Inflammatory macrophage treated with lipopolysaccharide for 1 hour (primary cell): ENCODE results near the gene SYNE3.
A peak's percentile ranks its signal among the peaks of the same experiment; 100 is the strongest.

Experiments used
- DNase-seq, 2 donors: peaks; one replicate each; pipeline ENCODE4 v3.0.0-alpha.2; 2020 to 2022

The SYNE3 gene

DNA sequence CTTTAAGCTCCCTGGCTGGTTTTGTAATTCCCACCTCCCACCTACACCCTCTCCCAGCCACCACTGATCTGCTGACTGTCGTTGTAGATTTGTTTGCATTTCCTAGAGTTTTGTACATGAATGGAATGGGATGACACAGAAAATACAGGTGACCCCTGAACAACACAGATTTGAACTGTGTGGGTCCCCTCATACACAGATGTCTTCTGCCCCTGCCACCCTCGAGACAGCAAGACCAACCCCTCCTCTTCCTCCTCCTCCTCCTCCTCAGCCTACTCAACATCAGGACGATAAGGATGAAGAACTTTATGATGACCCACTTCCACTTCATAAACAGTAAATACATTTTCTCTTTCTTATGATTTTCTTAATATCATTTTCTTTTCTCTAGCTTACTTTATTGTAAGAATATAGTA is 28.8 kb downstream of the SYNE3 start:
- DNase-seq, result no peak

GRCh38 chr14:95486875-95487668 is 29.4 kb downstream of the SYNE3 start:
- DNase-seq, result no peak

DNA sequence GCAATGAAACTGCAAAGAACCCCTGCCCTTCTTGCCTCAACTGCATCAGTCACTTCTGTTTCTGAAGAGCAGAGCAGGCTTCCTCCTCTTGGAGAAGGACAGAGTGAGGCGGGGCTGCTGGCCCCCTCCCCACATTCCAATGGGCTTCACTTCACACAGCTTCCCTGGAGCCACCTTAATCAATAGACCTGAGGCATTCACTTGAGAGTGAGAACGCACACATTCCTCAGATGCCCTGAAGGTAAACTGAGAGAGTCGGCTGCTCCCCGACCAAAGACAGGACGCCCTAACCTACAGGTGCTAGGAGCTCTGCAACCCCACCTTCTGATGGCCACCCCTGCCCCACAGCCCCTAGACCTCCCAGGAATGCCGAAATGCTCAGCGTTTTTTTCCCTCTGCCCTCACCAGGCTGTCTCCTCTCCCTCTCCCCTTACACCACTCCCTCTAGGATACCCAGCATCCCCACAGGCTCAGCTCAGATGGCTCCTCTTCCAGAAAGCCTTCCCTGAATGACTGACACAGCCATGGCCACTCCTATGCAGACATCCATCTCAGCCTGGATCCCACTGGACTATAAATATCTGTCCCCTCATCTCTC is 31.1 kb downstream of the SYNE3 start:
- no peak for DNase-seq

- DNase-seq, result no peak
Observed at GRCh38 chr14:95484296-95484695, 32.2 kb downstream of the SYNE3 start.

DNA sequence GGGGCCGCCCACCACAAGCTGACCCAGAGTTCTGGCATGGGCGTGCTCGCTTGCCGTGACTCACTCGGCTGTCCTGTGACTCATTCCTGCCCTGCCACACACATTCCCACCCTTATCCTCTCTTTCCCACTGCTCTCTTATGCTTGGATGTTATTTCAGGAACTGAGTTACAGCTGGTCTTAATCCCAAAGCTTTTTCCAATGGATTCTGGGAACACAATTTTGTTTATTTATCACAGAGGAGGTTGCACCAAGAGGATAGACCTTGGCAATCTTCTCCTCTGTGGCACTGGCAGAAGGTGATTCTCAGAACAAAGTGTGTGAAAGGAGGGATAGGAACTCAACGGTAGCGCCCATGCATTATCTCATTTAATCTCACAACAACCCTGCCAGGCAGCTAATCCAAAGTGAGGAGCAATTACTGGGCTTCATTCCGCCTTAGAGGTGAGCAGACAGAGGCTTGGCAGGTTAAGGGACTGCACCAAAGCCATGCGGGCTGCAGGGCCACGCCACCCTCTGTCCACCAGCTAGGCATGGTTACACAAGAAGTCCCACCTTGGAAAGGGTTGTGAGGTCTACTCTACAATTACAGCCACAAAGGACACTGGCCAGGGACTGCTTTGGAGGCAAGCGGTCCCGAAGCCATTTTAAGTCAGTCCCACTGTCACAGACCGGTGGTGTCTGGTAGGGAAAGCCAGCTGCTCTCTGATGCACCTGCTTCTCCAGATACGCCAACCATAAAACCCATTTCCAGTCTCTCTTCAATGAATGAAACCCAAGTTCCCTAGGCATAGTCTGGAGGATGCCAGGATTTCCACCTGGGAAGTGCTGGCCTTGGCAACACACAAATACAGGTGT is 32.9 kb downstream of the SYNE3 start:
- peak; percentile 54 to 65 for DNase-seq

- no peak for DNase-seq
Observed at GRCh38 chr14:95482627-95483308, 33.7 kb downstream of the SYNE3 start.

GRCh38 chr14:95481391-95482022 is 34.9 kb downstream of the SYNE3 start:
- no peak for DNase-seq

GRCh38 chr14:95480887-95481226 is 35.6 kb downstream of the SYNE3 start:
- no peak for DNase-seq

DNA sequence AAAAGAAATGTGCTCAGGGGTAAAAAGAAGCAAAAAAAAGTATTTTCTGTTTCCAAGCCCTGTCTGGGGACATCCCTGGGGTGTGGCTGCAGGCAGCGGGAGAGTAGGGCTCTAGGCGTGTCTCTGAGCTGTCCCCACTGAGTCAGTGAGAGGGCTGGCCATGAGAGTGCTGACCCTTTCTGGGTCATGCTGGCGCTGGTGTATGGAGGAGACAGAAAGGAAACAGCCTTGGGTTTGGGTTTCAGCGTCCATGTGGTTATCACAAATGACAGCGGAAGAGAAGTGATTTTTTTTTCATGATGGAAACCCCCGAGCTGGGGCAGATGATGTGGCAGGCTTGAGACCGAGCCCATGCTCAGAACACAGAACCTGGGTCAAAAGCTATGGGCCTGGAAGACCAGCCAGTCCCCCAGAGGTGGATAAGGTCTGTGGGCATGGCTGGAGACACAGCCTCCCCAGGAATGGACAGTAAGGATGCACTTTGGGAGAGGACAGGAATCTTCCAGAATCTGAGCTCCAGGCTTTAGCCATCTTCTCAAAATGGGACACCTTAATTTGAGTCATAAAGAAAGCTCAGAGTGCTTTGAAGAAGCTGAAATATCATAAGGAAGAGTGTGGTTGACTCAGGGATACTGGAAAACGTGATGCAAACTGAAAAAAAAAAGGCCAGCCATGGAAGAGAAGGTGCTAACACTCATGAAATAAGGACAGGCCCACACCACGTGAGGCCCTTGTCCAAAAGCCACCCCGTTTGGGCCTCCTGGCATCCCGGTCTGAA is 36.2 kb downstream of the SYNE3 start:
- DNase-seq, result peak; percentile 69 to 78

DNA sequence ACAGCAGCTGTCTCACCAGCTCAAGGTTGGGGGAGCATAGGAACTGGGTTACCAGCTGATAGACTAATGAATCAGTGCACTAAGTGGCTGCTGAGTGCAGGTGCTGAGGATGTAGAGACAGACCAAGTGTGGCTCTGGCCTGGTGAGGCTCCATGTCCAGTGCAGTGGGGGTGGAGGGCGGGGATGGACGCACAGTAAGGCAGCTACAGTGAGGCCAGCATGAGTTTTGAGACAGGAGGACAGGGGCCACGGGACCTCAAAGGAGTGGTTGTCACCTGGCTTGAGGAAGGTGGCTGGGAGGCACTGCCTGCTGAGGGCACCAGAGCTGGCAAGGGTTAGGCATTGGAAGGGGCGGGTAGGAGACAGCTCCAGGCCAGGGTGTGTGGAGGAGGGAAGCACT is 37.0 kb downstream of the SYNE3 start:
- DNase-seq, result no peak

DNA sequence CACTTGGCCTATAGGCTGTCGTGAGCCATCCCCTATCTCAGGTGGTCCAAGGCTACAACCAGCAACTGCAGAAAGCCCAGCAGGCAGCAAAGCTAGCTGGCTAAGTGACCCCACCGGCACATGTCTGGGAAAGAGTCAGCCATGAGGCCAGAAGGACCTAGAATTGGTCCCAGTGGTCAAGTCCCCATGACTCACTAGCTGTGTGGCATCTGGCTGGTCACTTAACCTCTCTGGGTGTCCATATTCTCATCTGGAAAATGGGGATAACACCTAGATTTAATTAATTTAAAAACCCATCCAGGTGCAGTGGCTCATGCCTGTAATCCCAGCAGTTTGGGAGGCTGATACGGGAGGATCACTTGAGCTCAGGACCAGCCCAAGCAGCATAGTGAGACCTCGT is 37.6 kb downstream of the SYNE3 start:
- DNase-seq, result no peak

DNA sequence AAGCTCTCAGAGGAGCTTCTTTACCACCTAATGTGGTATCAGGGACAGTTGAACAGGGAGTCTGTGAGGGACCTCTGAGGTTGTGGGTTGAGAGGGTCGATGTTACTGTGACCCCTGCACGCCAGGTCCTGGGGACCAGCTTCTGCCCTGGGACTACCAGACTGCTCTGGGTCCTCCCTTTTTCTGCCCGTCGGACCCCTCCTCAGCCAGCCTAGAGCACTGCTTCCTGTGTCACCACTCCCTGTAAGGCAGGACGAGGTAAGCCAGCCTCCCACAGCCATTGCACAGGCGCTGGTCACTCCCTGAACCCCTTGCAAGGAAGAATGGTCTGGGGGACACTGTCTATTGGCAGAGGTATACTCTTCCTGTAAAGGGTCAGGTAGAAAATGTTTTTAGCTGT is 38.1 kb downstream of the SYNE3 start:
- no peak for DNase-seq

DNA sequence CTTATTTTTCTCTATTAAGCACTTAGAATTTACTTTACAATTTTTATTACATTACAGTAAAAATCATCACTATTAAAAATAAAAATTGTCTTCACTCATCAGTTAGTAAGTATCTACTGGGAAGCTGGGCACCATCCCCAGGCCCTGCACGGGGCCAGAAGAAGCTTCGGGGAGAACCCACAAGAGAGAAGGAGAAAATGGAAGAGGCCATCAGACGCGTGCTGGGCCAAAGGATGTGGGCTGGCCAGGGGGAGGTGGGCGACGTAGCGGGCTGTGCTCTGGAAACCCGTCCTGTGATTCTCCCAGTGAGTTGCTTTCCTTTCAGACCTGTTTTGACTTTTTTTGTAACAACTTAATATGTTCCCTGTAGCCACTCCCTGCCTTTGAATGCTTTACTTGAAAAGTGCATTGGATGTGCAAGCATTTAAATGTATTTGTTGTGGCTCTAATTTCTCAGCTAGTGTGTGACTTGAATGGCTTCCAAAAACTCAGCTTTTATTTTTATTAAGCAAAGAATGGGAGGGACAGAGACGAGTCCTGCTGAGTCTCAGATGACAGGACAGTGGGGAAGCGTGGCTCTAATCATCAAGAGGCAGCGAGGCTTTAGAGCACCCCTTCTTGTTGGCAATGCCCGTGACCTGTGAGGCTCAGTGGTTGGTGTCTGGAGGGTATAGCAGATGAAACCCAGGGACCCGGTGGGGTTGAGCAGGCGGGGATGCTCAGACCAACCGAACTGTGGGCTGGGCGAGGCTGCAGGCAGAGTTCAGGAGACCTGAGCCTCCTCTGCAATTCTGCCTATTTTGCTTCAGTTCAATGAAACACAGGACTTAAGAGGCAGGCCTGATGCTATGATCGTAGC is 38.8 kb downstream of the SYNE3 start:
- DNase-seq, result no peak

DNA sequence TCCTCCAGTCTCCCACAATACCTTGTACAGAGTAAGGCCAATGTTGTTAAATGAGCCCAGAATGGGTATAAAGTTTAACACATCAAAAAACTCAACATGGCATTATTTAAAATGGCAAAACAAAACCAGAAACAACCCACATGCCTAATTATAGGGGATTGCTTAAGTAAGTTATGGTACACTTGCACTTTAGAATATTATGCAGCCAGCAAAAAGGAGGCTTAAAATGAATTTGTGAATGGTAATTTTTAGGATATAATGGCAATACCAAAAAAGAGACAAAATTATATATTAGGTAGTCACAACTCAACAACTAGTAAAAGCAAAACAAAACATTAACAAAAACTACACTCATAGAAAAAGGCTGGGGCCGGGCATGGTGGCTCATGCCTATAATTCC is 39.7 kb downstream of the SYNE3 start:
- no peak for DNase-seq

- DNase-seq, result no peak
Observed at GRCh38 chr14:95475540-95476240, 40.8 kb downstream of the SYNE3 start.

DNA sequence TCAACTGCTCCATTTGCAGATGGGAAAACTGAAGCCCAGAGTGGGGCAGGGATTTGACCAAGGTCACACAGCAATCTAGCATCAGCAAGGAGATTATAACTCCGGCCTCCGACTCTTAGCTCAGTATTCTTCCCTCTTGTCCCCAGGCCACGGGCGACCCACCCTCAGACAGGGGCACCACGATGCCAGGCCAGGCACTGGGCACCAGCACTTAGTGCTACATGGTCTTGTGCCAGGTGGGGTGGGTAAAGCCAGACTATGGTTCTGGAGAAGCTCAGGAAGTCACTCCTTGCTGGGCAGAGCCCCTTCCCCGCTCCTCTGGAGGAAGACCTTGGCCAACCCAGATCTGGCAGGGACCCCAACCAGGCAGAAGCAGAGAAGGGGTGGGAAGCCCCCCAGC is 41.5 kb downstream of the SYNE3 start:
- DNase-seq, result no peak

DNA sequence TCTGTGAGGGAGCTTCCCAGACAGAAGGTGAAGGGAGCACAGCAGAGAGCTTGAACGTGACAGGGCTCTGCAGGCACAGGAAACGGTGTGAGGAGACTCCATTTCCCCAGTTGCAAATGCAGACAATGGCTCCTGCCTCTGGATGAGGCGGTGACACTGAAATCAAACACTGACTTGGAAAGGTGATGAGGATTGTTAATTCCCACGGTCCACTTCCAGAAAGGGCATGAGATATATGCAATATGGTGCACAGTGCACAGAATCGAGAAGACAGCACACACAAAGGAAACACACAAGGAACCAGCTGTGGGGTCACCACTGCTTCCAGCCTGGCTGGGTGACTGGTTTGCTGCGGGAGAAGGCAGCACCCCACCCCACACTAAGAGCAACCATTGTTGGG is 42.0 kb downstream of the SYNE3 start:
- no peak for DNase-seq

GRCh38 chr14:95472819-95473251 is 43.6 kb downstream of the SYNE3 start:
- no peak for DNase-seq

DNA sequence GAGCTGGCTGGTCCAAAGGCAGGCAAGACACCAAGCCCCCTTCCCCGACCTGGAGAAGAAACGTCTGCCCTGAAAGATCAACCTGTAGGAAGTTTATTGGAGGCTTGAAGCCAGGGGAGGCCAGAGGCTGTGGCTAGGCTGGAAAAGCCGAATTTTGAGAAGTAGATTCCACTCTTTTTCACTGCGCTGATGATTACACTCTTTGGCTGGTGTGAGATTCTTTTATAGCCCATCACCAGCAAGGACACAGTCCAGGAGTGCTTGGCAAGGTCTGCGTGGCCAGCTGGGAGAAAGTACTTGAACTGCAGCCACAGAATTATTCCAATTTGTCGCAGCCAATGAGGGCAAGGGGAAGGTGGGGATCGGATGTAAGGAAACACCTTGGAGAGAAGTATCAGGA is 45.0 kb downstream of the SYNE3 start:
- DNase-seq, result no peak

DNA sequence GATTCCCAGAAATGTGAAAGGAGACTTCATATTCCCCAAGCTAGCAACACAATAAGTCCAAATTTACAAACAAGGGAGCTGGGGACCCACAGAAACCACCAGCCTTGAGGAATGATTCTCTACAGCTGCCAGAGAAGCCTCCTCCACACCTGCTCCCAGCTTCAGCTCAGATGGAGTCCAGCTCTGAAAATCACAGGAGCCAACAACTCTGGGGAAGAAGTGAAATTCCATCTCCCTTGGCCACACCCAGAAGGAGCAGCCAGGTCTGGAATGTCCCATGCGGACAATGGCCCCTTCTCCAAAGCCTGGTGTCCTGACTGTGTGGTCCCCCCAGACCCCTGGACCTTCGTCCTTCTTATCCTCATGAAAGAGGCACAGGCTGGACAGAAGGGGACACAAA is 45.4 kb downstream of the SYNE3 start:
- no peak for DNase-seq
